ENCODE data around the gene TSPAN9.

Gene TSPAN9

GRCh38 chr12:3145033-3145432 is 67.9 kb downstream of the TSPAN9 start:
- no peak for DNase-seq

GRCh38 chr12:3145546-3146310 is 68.5 kb downstream of the TSPAN9 start:
- no peak for DNase-seq

GRCh38 chr12:3147260-3147659 is 70.1 kb downstream of the TSPAN9 start:
- DNase-seq: no peak

- DNase-seq: peak; percentile 88
Measured at GRCh38 chr12:3148366-3149000, 71.3 kb downstream of the TSPAN9 start.

- peak; percentile 27 for DNase-seq
Measured at GRCh38 chr12:3149515-3150307, 72.5 kb downstream of the TSPAN9 start.

GRCh38 chr12:3150308-3150670 is 73.1 kb downstream of the TSPAN9 start:
- no peak for DNase-seq

GRCh38 chr12:3150931-3151835 is 74.0 kb downstream of the TSPAN9 start:
- DNase-seq: peak; percentile 76

GRCh38 chr12:3152011-3152511 is 74.9 kb downstream of the TSPAN9 start:
- DNase-seq: no peak

- DNase-seq: no peak
Measured at GRCh38 chr12:3152892-3153291, 75.7 kb downstream of the TSPAN9 start.

GRCh38 chr12:3154006-3154405 is 76.8 kb downstream of the TSPAN9 start:
- DNase-seq: no peak

- DNase-seq: peak; percentile 12
Measured at GRCh38 chr12:3155702-3156370, 78.7 kb downstream of the TSPAN9 start.

- DNase-seq: no peak
Measured at GRCh38 chr12:3157581-3158323, 80.6 kb downstream of the TSPAN9 start.

- no peak for DNase-seq
Measured at GRCh38 chr12:3158851-3159465, 81.8 kb downstream of the TSPAN9 start.

GRCh38 chr12:3160081-3160480 is 82.9 kb downstream of the TSPAN9 start:
- DNase-seq: no peak

GRCh38 chr12:3161861-3162260 is 84.7 kb downstream of the TSPAN9 start:
- no peak for DNase-seq

GRCh38 chr12:3164454-3165077 is 87.4 kb downstream of the TSPAN9 start:
- no peak for DNase-seq

- no peak for DNase-seq
Measured at GRCh38 chr12:3165078-3165980, 88.2 kb downstream of the TSPAN9 start.

GRCh38 chr12:3167636-3168035 is 90.5 kb downstream of the TSPAN9 start:
- DNase-seq: no peak
